Endothelial cell of umbilical vein (primary cell): Measurements from ENCODE around the gene C11orf21. TPM values are rescaled to one million over a fixed set of nuclear protein-coding genes. Genes with fewer than 3 reads are reported as not detected.

ENCODE experiments used
- BruUV-seq: library from RNA; stranded (reverse); fragments of 400-500 nt; replicated peaks from 2 replicates; lab custom pipeline; 2021; lab: Mats Ljungman, UMichigan
- CTCF ChIA-PET: fragments of 300-600, 350-600 bp; sonication (Branson Sonifier 250); formaldehyde crosslinking; loops from one replicate; lab custom pipeline; 2021; ENCODE audit warnings: antibody characterized with exemption, inconsistent platforms; lab: Charles Lee
- POLR2A ChIA-PET: fragments of 300-600, 350-600 bp; sonication (Branson Sonifier 250); formaldehyde crosslinking; loops from one replicate; lab custom pipeline; 2021; ENCODE audit warnings: antibody characterized with exemption, inconsistent platforms; lab: Charles Lee
- DNase-seq: peaks from one replicate; pipeline ENCODE4 v3.0.0-alpha.2; 2011; ENCODE audit warnings: low read depth, low spot score
- FAIRE-seq: peaks from 2 replicates; lab custom pipeline; 2011; peaks lifted over from hg19 to GRCh38; lab: Jason Lieb, UNC
- H2AFZ ChIP-seq: 2 replicates; pipeline ENCODE4 v1.6.0; 2012; ENCODE audit warnings: low read depth, low read length, control low read depth, inconsistent platforms
- H3K27ac ChIP-seq: 2 replicates; pipeline ENCODE4 v1.5.1; 2011; ENCODE audit warnings: low read depth, mild to moderate bottlenecking, control low read depth, low read length, moderate library complexity; ENCODE audit not compliant: insufficient read depth
- H3K27me3 ChIP-seq, 2 experiments: 2 replicates each; pipeline versions ENCODE4 v1.6.0 to v1.6.1; 2011; ENCODE audit warnings: low read length in 2 of 2, mixed read lengths in 1 of 2; ENCODE audit not compliant: control insufficient read depth in 2 of 2, insufficient read depth in 2 of 2
- H3K36me3 ChIP-seq, 2 experiments: 2 replicates in 1 of 2; 3 replicates in 1 of 2; pipeline ENCODE4 v1.5.1; 2011; ENCODE audit warnings: low read length in 2 of 2, mild to moderate bottlenecking in 1 of 2, moderate library complexity in 1 of 2; ENCODE audit not compliant: control insufficient read depth in 2 of 2, insufficient read depth in 2 of 2; ENCODE audit errors: extremely low read depth in 1 of 2
- H3K4me1 ChIP-seq: 3 replicates; pipeline ENCODE4 v1.5.1; 2011; ENCODE audit warnings: mild to moderate bottlenecking, low read length; ENCODE audit not compliant: control insufficient read depth, insufficient read depth; ENCODE audit errors: extremely low read depth
- H3K4me2 ChIP-seq: 2 replicates; pipeline ENCODE4 v1.6.1; 2011; ENCODE audit warnings: low read length, control low read depth, mixed read lengths; ENCODE audit not compliant: insufficient read depth
- H3K4me3 ChIP-seq, 3 experiments: fragments of 200-600 bp in 1 of 3; sonication (generic), shearing (Covaris generic) in 1 of 3; replicated peaks in 1 of 3; 2 replicates each; pipeline ENCODE4 v1.5.1; 2011 to 2016; ENCODE audit warnings: control low read depth in 3 of 3, low read length in 3 of 3, mild to moderate bottlenecking in 2 of 3, inconsistent platforms in 1 of 3, low read depth in 1 of 3, moderate library complexity in 1 of 3; ENCODE audit not compliant: insufficient read depth in 1 of 3
- H3K79me2 ChIP-seq: 2 replicates; pipeline ENCODE4 v1.6.0; 2012; ENCODE audit warnings: low read length, inconsistent platforms; ENCODE audit not compliant: control insufficient read depth, insufficient read depth
- H3K9ac ChIP-seq: replicated peaks from 2 replicates; pipeline ENCODE3; 2011; ENCODE audit warnings: low read length, control low read depth; ENCODE audit not compliant: insufficient read depth; ENCODE audit errors: extremely low read depth
- H3K9me1 ChIP-seq: replicated peaks from 3 replicates; pipeline ENCODE4 v1.6.0; 2011; ENCODE audit warnings: mild to moderate bottlenecking, low read length; ENCODE audit not compliant: control insufficient read depth, insufficient read depth; ENCODE audit errors: extremely low read depth
- H3K9me3 ChIP-seq: replicated peaks from 2 replicates; pipeline ENCODE4 v1.5.1; 2012; ENCODE audit warnings: low read length, inconsistent platforms; ENCODE audit not compliant: control insufficient read depth, insufficient read depth
- H4K20me1 ChIP-seq: replicated peaks from 2 replicates; pipeline ENCODE3; 2011; ENCODE audit warnings: mild to moderate bottlenecking, low read length; ENCODE audit not compliant: control insufficient read depth, insufficient read depth; ENCODE audit errors: extremely low read depth
- CTCF ChIP-seq, 2 donors: IDR thresholded peaks; 1 replicate in 1 of 2; 2 replicates in 1 of 2; pipeline ENCODE4 v1.5.1; 2011; ENCODE audit warnings: low read length in 2 of 2, mild to moderate bottlenecking in 2 of 2, moderate library complexity in 2 of 2, control low read depth in 1 of 2, inconsistent platforms in 1 of 2, low read depth in 1 of 2; ENCODE audit not compliant: insufficient read depth in 1 of 2; ENCODE audit errors: extremely low read depth in 1 of 2
- EZH2 ChIP-seq: IDR thresholded peaks from 2 replicates; pipeline ENCODE4 v1.6.1; 2012; ENCODE audit warnings: borderline replicate concordance, low read depth, mild to moderate bottlenecking, moderate library complexity, low read length, inconsistent platforms; ENCODE audit not compliant: severe bottlenecking
- FOS ChIP-seq: IDR thresholded peaks from 2 replicates; pipeline ENCODE4 v1.6.1; 2011; ENCODE audit warnings: mild to moderate bottlenecking, low read length, moderate library complexity, borderline replicate concordance; ENCODE audit not compliant: insufficient read depth
- GATA2 ChIP-seq: IDR thresholded peaks from 2 replicates; pipeline ENCODE4 v1.7.0; 2011; ENCODE audit warnings: low read depth, mild to moderate bottlenecking, moderate library complexity, mixed read lengths, low read length; ENCODE audit not compliant: insufficient read length, insufficient read depth
- JUN ChIP-seq: IDR thresholded peaks from 2 replicates; pipeline ENCODE4 v1.6.1; 2011; ENCODE audit warnings: borderline replicate concordance, low read depth; ENCODE audit not compliant: insufficient read length, insufficient read depth
- MAX ChIP-seq: IDR thresholded peaks from 2 replicates; pipeline ENCODE4 v1.6.1; 2011; ENCODE audit not compliant: insufficient read depth, insufficient read length
- MYC ChIP-seq: IDR thresholded peaks from one replicate; pipeline ENCODE4 v1.6.1; 2011; ENCODE audit warnings: mild to moderate bottlenecking, low read depth, low read length
- POLR2A ChIP-seq: IDR thresholded peaks from 2 replicates; pipeline ENCODE4 v1.6.1; 2012; ENCODE audit warnings: low read depth, mild to moderate bottlenecking, control low read depth, low read length
- POLR2AphosphoS5 ChIP-seq: IDR thresholded peaks from 2 replicates; pipeline ENCODE4 v1.6.1; 2012; ENCODE audit warnings: low read depth, mild to moderate bottlenecking, control low read depth, low read length, moderate library complexity; ENCODE audit not compliant: insufficient read depth
- dilution Hi-C: fragments of 300-500 bp; cut with MboI; formaldehyde crosslinking; loops from one replicate; pipeline ENCODE4 v1.15.0; 2019; ENCODE audit warnings: low sequenced_read_pairs; ENCODE audit not compliant: extremely low pct_ligation_motif_present
- intact Hi-C: fragments of 100-400 bp; cut with micrococcal nuclease; formaldehyde crosslinking; loops from one replicate; pipeline ENCODE4 v1.10.0; 2022
- polyA plus RNA-seq, 4 experiments: library from polyadenylated mRNA; depleted of rRNA in 3 of 4; stranded (reverse) in 3 of 4; unstranded in 1 of 4; fragments of >200 nt; gene quantifications; 2 replicates each; pipeline versions ENCODE4 v1.2.1 to v1.2.3, GENCODE V29; 2011 to 2012; ENCODE audit warnings: missing spikeins in 1 of 4
- total RNA-seq: library from RNA; stranded (reverse); gene quantifications from 2 replicates; pipeline ENCODE4 v1.2.3, GENCODE V29; 2021

The C11orf21 gene
- total and polyA plus RNA-seq, 2 donors (not counting 3 experiments of a cell fraction or from before 2014, with no cell fraction given) = not detected

- H2AFZ ChIP-seq = no peak overlapping the region
- H3K27ac ChIP-seq = no peak overlapping the region
- DNase-seq (no peak), FAIRE-seq (no peak)
- no peaks in the 10 kb centered on the region for H3K79me2 ChIP-seq
- H3K9me3 ChIP-seq = no peaks in the 10 kb centered on the region
- no peaks in the 10 kb centered on the region for H4K20me1 ChIP-seq
- no TSS peak for BruUV-seq
- CTCF ChIA-PET = no interaction called here
- intact Hi-C loops (no loop called here), dilution Hi-C loops (no loop called here)
- no peaks in the 10 kb centered on the region for H3K4me1 ChIP-seq
- H3K27me3 ChIP-seq = no peaks in the 10 kb centered on the region
- H3K36me3 ChIP-seq = no peaks in the 10 kb centered on the region
- POLR2A ChIA-PET = no interaction called here
- H3K4me3 ChIP-seq = no peak overlapping the region
- H3K9me1 ChIP-seq = no peaks in the 10 kb centered on the region
- no peak overlapping the region for H3K4me2 ChIP-seq
- no peak overlapping the region for H3K9ac ChIP-seq
- TF ChIP-seq POLR2AphosphoS5 (no peak), FOS (no peak), MAX (no peak), EZH2 (no peak), MYC (no peak), POLR2A (no peak), JUN (no peak), CTCF (IDR thresholded peaks at IDR 0.05; ENCODE audit: extremely low read depth in 1 of 2, insufficient read depth in 1 of 2, low read depth in 1 of 2, low read length in 2 of 2) (no peak), GATA2 (no peak)
Measured at GRCh38 chr11:2250041-2250440, 51.7 kb downstream of the C11orf21 start.
